ENCODE data around the gene ATP1B1. TPM values are rescaled to one million over a fixed set of nuclear protein-coding genes. Genes with fewer than 3 reads are reported as not detected.
A peak's percentile ranks its signal among the peaks of the same experiment; 100 is the strongest.

The ATP1B1 gene
- total RNA-seq, 1 experiment from 2014 or later = 118 TPM

DNA sequence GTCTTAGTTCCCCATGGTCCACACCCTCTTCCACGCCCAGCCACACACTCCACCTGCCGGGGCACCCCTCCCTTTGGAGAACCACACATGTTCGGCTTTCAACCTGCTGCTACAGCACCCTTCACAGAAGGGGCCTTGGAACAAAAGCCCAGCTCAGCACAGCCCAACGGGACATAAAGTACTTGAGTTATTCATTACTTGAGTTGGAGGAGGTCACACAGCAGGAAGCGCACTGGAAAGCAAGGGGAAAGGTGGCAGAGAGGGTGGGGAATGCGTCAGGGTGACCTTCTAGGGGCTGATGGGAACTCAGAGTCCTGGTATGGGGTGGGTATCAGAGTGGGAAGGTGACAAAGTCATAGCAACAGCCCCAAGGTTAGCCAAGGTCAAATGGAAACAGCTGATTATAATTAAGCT lies 3.0 kb upstream of the ATP1B1 start:
- H3K9me3 ChIP-seq (ENCODE audit: control insufficient read depth, insufficient read depth, low read depth, low read length) = no peaks in the 10 kb centered on the region
- H3K36me3 ChIP-seq (ENCODE audit: control insufficient read depth, insufficient read depth, low read length) = peaks cover 2% of the 10 kb centered on the region; the same call in 1 of the 2 replicates
- H3K27ac ChIP-seq (ENCODE audit: low read length) = no peak overlapping the region
- no peak overlapping the region for H3K4me3 ChIP-seq (ENCODE audit: low read depth in 2 of 2, low read length in 2 of 2)
- ChIA-PET POLR2A (no interaction called here), CTCF (interaction anchor here (1.2 kb wide), 1 partner anchor 245 kb away, joined by 6 read pairs; no protein-coding TSS in a partner anchor)
- ATAC-seq = no peak
- in situ Hi-C loops (cut with HindIII; ENCODE audit: low pct_unique_long_range_greater_than_20kb, low sequenced_read_pairs) = no loop called here
- TF ChIP-seq TCF7L2 (IDR thresholded peaks at IDR 0.05; ENCODE audit: low read depth, low read length) = no peak
- no peak for TF ChIP-seq SIN3A (IDR thresholded peaks at IDR 0.05; ENCODE audit: borderline replicate concordance, insufficient read depth, low read depth, low read length)
- TF ChIP-seq, protein P1, sequence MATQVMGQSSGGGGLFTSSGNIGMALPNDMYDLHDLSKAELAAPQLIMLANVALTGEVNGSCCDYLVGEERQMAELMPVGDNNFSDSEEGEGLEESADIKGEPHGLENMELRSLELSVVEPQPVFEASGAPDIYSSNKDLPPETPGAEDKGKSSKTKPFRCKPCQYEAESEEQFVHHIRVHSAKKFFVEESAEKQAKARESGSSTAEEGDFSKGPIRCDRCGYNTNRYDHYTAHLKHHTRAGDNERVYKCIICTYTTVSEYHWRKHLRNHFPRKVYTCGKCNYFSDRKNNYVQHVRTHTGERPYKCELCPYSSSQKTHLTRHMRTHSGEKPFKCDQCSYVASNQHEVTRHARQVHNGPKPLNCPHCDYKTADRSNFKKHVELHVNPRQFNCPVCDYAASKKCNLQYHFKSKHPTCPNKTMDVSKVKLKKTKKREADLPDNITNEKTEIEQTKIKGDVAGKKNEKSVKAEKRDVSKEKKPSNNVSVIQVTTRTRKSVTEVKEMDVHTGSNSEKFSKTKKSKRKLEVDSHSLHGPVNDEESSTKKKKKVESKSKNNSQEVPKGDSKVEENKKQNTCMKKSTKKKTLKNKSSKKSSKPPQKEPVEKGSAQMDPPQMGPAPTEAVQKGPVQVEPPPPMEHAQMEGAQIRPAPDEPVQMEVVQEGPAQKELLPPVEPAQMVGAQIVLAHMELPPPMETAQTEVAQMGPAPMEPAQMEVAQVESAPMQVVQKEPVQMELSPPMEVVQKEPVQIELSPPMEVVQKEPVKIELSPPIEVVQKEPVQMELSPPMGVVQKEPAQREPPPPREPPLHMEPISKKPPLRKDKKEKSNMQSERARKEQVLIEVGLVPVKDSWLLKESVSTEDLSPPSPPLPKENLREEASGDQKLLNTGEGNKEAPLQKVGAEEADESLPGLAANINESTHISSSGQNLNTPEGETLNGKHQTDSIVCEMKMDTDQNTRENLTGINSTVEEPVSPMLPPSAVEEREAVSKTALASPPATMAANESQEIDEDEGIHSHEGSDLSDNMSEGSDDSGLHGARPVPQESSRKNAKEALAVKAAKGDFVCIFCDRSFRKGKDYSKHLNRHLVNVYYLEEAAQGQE (IDR thresholded peaks at IDR 0.05; ENCODE audit: insufficient read depth in 1 of 2, low read depth in 2 of 2, low read length in 1 of 2) = no peak
- TF ChIP-seq, protein P2, sequence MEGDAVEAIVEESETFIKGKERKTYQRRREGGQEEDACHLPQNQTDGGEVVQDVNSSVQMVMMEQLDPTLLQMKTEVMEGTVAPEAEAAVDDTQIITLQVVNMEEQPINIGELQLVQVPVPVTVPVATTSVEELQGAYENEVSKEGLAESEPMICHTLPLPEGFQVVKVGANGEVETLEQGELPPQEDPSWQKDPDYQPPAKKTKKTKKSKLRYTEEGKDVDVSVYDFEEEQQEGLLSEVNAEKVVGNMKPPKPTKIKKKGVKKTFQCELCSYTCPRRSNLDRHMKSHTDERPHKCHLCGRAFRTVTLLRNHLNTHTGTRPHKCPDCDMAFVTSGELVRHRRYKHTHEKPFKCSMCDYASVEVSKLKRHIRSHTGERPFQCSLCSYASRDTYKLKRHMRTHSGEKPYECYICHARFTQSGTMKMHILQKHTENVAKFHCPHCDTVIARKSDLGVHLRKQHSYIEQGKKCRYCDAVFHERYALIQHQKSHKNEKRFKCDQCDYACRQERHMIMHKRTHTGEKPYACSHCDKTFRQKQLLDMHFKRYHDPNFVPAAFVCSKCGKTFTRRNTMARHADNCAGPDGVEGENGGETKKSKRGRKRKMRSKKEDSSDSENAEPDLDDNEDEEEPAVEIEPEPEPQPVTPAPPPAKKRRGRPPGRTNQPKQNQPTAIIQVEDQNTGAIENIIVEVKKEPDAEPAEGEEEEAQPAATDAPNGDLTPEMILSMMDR (IDR thresholded peaks at IDR 0.05) = no peak
- TF ChIP-seq POLR2AphosphoS5 (IDR thresholded peaks at IDR 0.05; ENCODE audit: low read depth, low read length) = no peak
- BruUV-seq (replicated peaks) = no TSS peak
- peaks cover 8% of the 10 kb centered on the region for H3K4me1 ChIP-seq (ENCODE audit: control insufficient read depth, insufficient read depth, low read length)
- no peaks in the 10 kb centered on the region for H3K27me3 ChIP-seq (ENCODE audit: control insufficient read depth, insufficient read depth, low read length)
- no peak for DNase-seq (ENCODE audit: low read depth, low spot score)
- intact Hi-C loops (cut with micrococcal nuclease; ENCODE audit: unreplicated experiment) = no loop called here

DNA sequence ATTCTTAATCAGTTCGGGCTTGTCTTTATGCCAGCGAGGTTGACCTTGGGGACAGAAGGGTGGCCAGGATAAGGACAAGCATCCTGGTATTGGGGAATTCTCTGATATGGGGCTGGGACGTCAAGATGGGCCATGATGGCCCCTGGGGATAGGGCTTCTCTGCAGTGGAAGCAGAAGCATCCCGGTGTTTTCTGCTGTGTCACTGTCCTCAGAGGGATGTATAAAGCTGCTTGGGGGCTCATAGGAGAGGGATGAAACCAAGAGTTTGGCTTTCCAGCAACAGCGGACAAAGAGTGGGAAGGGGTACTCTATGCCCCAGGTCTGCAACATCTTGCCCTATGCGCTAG lies 1.4 kb upstream of the ATP1B1 start:
- BruUV-seq (replicated peaks) = no TSS peak
- Histone ChIP-seq H3K9me3 (ENCODE audit: control insufficient read depth, insufficient read depth, low read depth, low read length) (no peaks in the 10 kb centered on the region), H3K4me1 (ENCODE audit: control insufficient read depth, insufficient read depth, low read length) (peaks cover 15% of the 10 kb centered on the region), H3K4me3 (ENCODE audit: low read depth in 2 of 2, low read length in 2 of 2) (peak overlapping the region; percentile 51 to 93), H3K27ac (ENCODE audit: low read length) (peak overlapping the region; percentile 57), H3K36me3 (ENCODE audit: control insufficient read depth, insufficient read depth, low read length) (peaks cover 2% of the 10 kb centered on the region; the same call in 1 of the 2 replicates), H3K27me3 (ENCODE audit: control insufficient read depth, insufficient read depth, low read length) (no peaks in the 10 kb centered on the region)
- CTCF ChIA-PET = no interaction called here
- intact Hi-C loops (cut with micrococcal nuclease; ENCODE audit: unreplicated experiment) (no loop called here), in situ Hi-C loops (cut with HindIII; ENCODE audit: low pct_unique_long_range_greater_than_20kb, low sequenced_read_pairs) (no loop called here)
- POLR2A ChIA-PET = interaction anchor here (0.6 kb wide), 1 partner anchor 788 kb away, joined by 5 read pairs; no protein-coding TSS in a partner anchor
- no peak for DNase-seq (ENCODE audit: low read depth, low spot score)
- ATAC-seq = no peak
- TF ChIP-seq, protein P1 (IDR thresholded peaks at IDR 0.05; ENCODE audit: insufficient read depth in 1 of 2, low read depth in 2 of 2, low read length in 1 of 2) = no peak
- TF ChIP-seq POLR2AphosphoS5 (IDR thresholded peaks at IDR 0.05; ENCODE audit: low read depth, low read length) (no peak), SIN3A (IDR thresholded peaks at IDR 0.05; ENCODE audit: borderline replicate concordance, insufficient read depth, low read depth, low read length) (no peak), TCF7L2 (IDR thresholded peaks at IDR 0.05; ENCODE audit: low read depth, low read length) (no peak)
- TF ChIP-seq, protein P2 (IDR thresholded peaks at IDR 0.05) = no peak
